Measurements from ENCODE around the gene LYSET. TPM values are rescaled to one million over a fixed set of nuclear protein-coding genes. Genes with fewer than 3 reads are reported as not detected.
A peak's percentile ranks its signal among the peaks of the same experiment; 100 is the strongest.
"Not testable (repeated sequence)": the region's sequence is repeated elsewhere in the genome, so short reads cannot be mapped to it uniquely, and the experiment has no call there.

Gene LYSET
- total RNA-seq, 4 donors from 2014 or later: 0.51 to 21.8 (median 14.4) TPM

DNA sequence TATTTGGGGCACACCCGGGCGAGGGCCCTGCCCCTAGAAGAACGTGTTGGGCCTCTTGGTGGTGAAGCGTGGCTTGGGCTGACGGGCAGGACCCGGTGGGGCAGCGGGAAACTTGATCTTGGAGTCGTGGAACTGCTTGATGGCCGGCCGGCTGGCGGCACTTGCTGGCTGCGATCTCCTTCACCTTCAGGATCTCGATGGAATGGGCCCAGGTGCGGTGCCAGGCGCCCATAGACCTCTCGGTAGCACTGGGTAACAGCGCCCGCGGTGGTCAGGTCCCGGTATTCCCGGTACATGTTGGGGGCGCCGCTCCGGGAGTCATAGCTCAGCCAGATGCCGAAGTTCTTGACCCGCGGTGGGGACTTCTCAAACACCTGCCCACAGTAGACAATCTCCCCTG is 38.4 kb downstream of the LYSET start:
- Histone ChIP-seq H3K27ac (no peak overlapping the region), H3K4me1 (no peaks in the 10 kb centered on the region), H3K36me3 (no peaks in the 10 kb centered on the region), H3K9me3 (no peaks in the 10 kb centered on the region), H3K27me3 (no peaks in the 10 kb centered on the region), H3K4me3 (no peak overlapping the region)
- intact Hi-C loops (cut with DNase I; ENCODE audit: low total_unique reads): no loop called here
- DNase-seq: no peak
- TF ChIP-seq, protein P1, sequence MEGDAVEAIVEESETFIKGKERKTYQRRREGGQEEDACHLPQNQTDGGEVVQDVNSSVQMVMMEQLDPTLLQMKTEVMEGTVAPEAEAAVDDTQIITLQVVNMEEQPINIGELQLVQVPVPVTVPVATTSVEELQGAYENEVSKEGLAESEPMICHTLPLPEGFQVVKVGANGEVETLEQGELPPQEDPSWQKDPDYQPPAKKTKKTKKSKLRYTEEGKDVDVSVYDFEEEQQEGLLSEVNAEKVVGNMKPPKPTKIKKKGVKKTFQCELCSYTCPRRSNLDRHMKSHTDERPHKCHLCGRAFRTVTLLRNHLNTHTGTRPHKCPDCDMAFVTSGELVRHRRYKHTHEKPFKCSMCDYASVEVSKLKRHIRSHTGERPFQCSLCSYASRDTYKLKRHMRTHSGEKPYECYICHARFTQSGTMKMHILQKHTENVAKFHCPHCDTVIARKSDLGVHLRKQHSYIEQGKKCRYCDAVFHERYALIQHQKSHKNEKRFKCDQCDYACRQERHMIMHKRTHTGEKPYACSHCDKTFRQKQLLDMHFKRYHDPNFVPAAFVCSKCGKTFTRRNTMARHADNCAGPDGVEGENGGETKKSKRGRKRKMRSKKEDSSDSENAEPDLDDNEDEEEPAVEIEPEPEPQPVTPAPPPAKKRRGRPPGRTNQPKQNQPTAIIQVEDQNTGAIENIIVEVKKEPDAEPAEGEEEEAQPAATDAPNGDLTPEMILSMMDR (IDR thresholded peaks at IDR 0.05): no peak
- TF ChIP-seq POLR2A (IDR thresholded peaks at IDR 0.05): no peak

DNA sequence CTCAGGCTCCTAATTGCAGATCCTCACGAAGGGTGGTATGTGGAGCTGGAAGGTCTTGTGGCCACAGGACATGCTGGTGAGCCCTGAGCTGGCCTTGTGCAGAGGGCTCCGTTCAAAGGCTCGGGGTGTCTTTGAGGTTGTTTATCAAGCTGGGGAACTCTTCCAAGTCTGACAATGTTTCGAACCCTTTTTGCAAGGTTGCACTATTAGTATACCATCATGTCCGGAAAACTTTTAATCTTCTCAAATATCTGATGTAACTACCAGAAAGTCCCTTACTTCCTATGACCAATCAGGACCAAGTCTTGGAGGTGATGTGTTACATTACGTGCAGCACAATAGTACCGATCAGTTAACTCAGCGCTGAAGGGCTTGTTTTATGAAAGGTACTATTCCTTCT is 43.4 kb downstream of the LYSET start:
- no peaks in the 10 kb centered on the region for H3K9me3 ChIP-seq
- H3K27me3 ChIP-seq: no peaks in the 10 kb centered on the region
- no peaks in the 10 kb centered on the region for H3K36me3 ChIP-seq
- intact Hi-C loops (cut with DNase I; ENCODE audit: low total_unique reads): no loop called here
- DNase-seq: no peak
- H3K4me1 ChIP-seq: no peaks in the 10 kb centered on the region
- no peak overlapping the region for H3K27ac ChIP-seq
- TF ChIP-seq, protein P1 (IDR thresholded peaks at IDR 0.05): no peak
- TF ChIP-seq POLR2A (IDR thresholded peaks at IDR 0.05): no peak
- H3K4me3 ChIP-seq: no peak overlapping the region

DNA sequence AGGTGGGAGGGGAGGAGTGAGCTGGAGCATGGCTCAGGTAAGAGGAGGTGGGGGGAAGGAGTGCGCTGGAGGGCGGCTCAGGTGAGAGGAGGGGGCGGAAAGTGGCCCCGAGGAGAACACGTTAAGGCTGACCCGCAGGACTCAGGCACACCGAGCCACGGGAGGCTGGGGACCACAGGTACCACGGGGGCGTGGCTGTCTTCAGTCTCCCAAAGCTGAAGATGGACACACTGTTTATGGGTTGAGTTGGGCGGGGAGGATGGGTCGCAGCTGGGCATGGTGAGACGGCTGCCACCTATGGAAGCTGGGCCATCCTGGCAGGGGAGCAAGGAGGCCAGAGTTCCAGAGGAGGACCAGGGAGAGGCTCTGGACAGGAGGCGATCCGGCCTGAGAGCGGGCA is 45.4 kb downstream of the LYSET start:
- no peak for DNase-seq
- TF ChIP-seq, protein P1 (IDR thresholded peaks at IDR 0.05): no peak
- TF ChIP-seq POLR2A (IDR thresholded peaks at IDR 0.05): no peak
- intact Hi-C loops (cut with DNase I; ENCODE audit: low total_unique reads): no loop called here
- Histone ChIP-seq H3K27ac (no peak overlapping the region), H3K9me3 (no peaks in the 10 kb centered on the region), H3K27me3 (no peaks in the 10 kb centered on the region), H3K36me3 (no peaks in the 10 kb centered on the region), H3K4me1 (no peaks in the 10 kb centered on the region), H3K4me3 (no peak overlapping the region)

DNA sequence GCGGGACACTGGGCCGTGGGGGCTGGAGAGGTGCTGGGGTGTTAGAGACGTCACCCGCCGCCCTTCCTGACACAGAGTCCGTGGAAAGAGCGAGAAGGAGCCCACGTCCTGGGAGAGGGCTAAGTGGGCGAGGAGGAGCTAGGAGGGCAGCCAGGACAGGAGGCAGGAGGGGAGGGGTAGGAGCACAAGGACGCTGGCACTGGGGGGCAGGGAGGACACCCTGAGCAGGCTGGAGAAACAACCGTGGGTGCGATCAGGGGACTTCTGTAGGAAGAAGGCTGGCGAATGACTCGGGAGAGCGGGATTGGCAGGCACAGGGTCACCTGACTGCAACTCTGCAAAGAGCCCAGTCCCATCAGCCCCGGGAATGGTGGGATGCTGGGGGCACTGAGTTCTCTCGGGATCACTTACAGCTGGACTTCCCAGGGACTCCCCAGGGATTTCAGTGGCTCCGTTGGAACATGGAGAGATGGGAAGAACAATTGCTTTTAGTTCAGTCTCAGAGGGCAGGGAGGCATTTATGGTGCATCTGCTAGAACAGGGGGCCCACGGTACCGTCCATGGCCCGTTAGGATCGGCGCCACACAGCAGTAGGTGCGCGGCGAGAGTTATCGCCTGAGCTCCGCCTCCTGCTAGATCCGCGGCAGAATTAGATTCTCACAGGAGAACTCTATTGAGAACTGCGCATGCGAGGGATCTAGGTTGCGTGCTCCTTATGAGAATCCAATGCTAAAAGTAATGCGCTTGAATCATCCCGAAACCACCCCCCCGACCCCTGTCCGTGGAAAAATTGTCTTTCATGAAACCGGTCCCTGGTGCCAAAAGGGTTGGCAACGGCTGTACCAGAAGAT is 46.2 kb downstream of the LYSET start:
- no peak overlapping the region for H3K27ac ChIP-seq
- no peaks in the 10 kb centered on the region for H3K9me3 ChIP-seq
- no peak for TF ChIP-seq POLR2A (IDR thresholded peaks at IDR 0.05)
- TF ChIP-seq, protein P1 (IDR thresholded peaks at IDR 0.05): no peak
- H3K4me3 ChIP-seq: peak overlapping the region in 1 of 2 donors; percentile 27
- no peak for DNase-seq
- no peaks in the 10 kb centered on the region for H3K27me3 ChIP-seq
- H3K4me1 ChIP-seq: no peaks in the 10 kb centered on the region
- intact Hi-C loops (cut with DNase I; ENCODE audit: low total_unique reads): no loop called here
- no peaks in the 10 kb centered on the region for H3K36me3 ChIP-seq

GRCh38 chr14:93232159-93232558 is 47.0 kb downstream of the LYSET start:
- Histone ChIP-seq H3K27me3 (no peaks in the 10 kb centered on the region), H3K36me3 (no peaks in the 10 kb centered on the region), H3K27ac (no peak overlapping the region), H3K4me3 (no peak overlapping the region), H3K4me1 (no peaks in the 10 kb centered on the region), H3K9me3 (no peaks in the 10 kb centered on the region)
- intact Hi-C loops (cut with DNase I; ENCODE audit: low total_unique reads): no loop called here
- TF ChIP-seq, protein P1 (IDR thresholded peaks at IDR 0.05): no peak
- TF ChIP-seq POLR2A (IDR thresholded peaks at IDR 0.05): no peak
- no peak for DNase-seq

GRCh38 chr14:93233078-93233477 is 48.0 kb downstream of the LYSET start:
- H3K4me3 ChIP-seq; H3K27me3 ChIP-seq; H3K36me3 ChIP-seq; H3K27ac ChIP-seq; DNase-seq; intact Hi-C loops (cut with DNase I; ENCODE audit: low total_unique reads); H3K4me1 ChIP-seq; H3K9me3 ChIP-seq: not testable (repeated sequence)
